A673 (cell line): ENCODE measurements around the gene MAB21L4. TPM values are rescaled to one million over a fixed set of nuclear protein-coding genes. Genes with fewer than 3 reads are reported as not detected.

Source experiments
- BruUV-seq: library from RNA; stranded (reverse); fragments of 400-500 nt; replicated peaks from 2 replicates; lab custom pipeline; 2021; lab: Mats Ljungman, UMichigan
- CTCF ChIA-PET: fragments of 300-600 bp; sonication (Branson Sonifier 250); formaldehyde crosslinking; loops from one replicate; lab custom pipeline; 2022; ENCODE audit warnings: antibody characterized with exemption; lab: Charles Lee
- POLR2A ChIA-PET: fragments of 300-600 bp; sonication (Branson Sonifier 250); formaldehyde crosslinking; loops from one replicate; lab custom pipeline; 2022; ENCODE audit warnings: antibody characterized with exemption; ENCODE audit not compliant: low non-redundant PET; lab: Charles Lee
- DNase-seq: peaks from one replicate; pipeline ENCODE4 v3.0.0-alpha.2; 2015; ENCODE audit warnings: low spot score
- H3K27ac ChIP-seq: fragments of 200-600 bp; sonication (generic); 2 replicates; pipeline ENCODE4 v1.5.1; 2016; ENCODE audit warnings: mixed run types, low read depth, mild to moderate bottlenecking, mixed read lengths, antibody characterized with exemption, low read length; ENCODE audit not compliant: poor library complexity, severe bottlenecking
- H3K27me3 ChIP-seq: fragments of 200-600 bp; sonication (generic); replicated peaks from 2 replicates; pipeline ENCODE4 v1.6.1; 2017; ENCODE audit warnings: mixed run types, low read depth, mild to moderate bottlenecking, mixed read lengths, antibody characterized with exemption, low read length; ENCODE audit not compliant: insufficient read depth, poor library complexity
- H3K36me3 ChIP-seq: fragments of 200-600 bp; sonication (generic); 2 replicates; pipeline ENCODE4 v1.6.1; 2016; ENCODE audit warnings: mixed run types, mild to moderate bottlenecking, mixed read lengths, antibody characterized with exemption, low read length; ENCODE audit not compliant: insufficient read depth, poor library complexity, severe bottlenecking
- H3K4me1 ChIP-seq: fragments of 200-600 bp; sonication (generic); 2 replicates; pipeline ENCODE4 v1.6.1; 2017; ENCODE audit warnings: mixed run types, mild to moderate bottlenecking, mixed read lengths, antibody characterized with exemption, low read length; ENCODE audit not compliant: insufficient read depth, poor library complexity, severe bottlenecking
- H3K4me3 ChIP-seq: fragments of 200-600 bp; sonication (generic); 2 replicates; pipeline ENCODE4 v1.5.1; 2016; ENCODE audit warnings: low read depth, mixed run types, mild to moderate bottlenecking, mixed read lengths, low read length; ENCODE audit not compliant: poor library complexity, severe bottlenecking
- H3K9me3 ChIP-seq: fragments of 200-600 bp; sonication (generic); 2 replicates; pipeline ENCODE4 v1.6.1; 2016; ENCODE audit warnings: mixed run types, low read depth, mild to moderate bottlenecking, mixed read lengths, antibody characterized with exemption, low read length; ENCODE audit not compliant: poor library complexity, severe bottlenecking
- EZH2 ChIP-seq: fragments of 200-600 bp; sonication (generic); IDR thresholded peaks from 2 replicates; pipeline ENCODE4 v1.6.1; 2017; ENCODE audit warnings: borderline replicate concordance, low read depth, mild to moderate bottlenecking, mixed read lengths, antibody characterized with exemption, low read length; ENCODE audit not compliant: poor library complexity, severe bottlenecking
- intact Hi-C: fragments of 100-400 bp; cut with micrococcal nuclease; formaldehyde crosslinking; loops from one replicate; pipeline ENCODE4 v1.10.0; 2022; ENCODE audit not compliant: unreplicated experiment
- total RNA-seq: library from RNA; stranded (reverse); gene quantifications from 2 replicates; pipeline ENCODE4 v1.2.3, GENCODE V29; 2021
- TF ChIP-seq, protein P1 (sequence below): fragments of 300-800, 200-600 bp; sonication (generic); conservative IDR thresholded peaks from 2 replicates; pipeline ENCODE4 v1.5.1; 2017; ENCODE audit warnings: low read depth, mild to moderate bottlenecking, antibody characterized with exemption, low read length, moderate library complexity, mixed read lengths

MAB21L4 gene
- total RNA-seq, 1 experiment from 2014 or later = not detected

DNA sequence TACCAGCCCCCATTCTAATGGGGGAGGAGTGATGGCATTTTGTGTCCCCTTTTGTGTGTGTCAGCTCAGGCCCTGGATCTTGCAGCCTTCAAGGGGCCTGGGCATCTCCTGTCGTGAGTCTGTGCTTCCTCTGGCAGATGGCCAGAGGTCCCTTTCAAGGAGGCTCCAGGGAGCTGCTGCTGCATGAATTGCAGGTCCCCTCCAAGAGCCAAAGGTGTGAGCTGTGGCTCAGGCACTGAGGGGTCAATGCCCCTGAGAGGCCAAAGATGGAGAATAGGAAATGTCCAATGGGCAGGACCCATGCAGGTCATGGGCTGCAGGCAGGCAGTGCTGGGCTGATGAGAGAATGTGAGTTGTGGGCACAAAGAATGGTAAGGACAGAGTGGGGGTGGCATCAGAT is 10.4 kb downstream of the MAB21L4 start:
- no TSS peak for BruUV-seq
- intact Hi-C loops = no loop called here
- Histone ChIP-seq H3K4me3 (no peak overlapping the region), H3K27me3 (no peaks in the 10 kb centered on the region), H3K9me3 (no peaks in the 10 kb centered on the region), H3K36me3 (no peaks in the 10 kb centered on the region), H3K27ac (no peak overlapping the region), H3K4me1 (no peaks in the 10 kb centered on the region)
- POLR2A ChIA-PET = no interaction called here
- DNase-seq = no peak
- CTCF ChIA-PET = no interaction called here
- TF ChIP-seq EZH2 = no peak
- TF ChIP-seq, protein P1, sequence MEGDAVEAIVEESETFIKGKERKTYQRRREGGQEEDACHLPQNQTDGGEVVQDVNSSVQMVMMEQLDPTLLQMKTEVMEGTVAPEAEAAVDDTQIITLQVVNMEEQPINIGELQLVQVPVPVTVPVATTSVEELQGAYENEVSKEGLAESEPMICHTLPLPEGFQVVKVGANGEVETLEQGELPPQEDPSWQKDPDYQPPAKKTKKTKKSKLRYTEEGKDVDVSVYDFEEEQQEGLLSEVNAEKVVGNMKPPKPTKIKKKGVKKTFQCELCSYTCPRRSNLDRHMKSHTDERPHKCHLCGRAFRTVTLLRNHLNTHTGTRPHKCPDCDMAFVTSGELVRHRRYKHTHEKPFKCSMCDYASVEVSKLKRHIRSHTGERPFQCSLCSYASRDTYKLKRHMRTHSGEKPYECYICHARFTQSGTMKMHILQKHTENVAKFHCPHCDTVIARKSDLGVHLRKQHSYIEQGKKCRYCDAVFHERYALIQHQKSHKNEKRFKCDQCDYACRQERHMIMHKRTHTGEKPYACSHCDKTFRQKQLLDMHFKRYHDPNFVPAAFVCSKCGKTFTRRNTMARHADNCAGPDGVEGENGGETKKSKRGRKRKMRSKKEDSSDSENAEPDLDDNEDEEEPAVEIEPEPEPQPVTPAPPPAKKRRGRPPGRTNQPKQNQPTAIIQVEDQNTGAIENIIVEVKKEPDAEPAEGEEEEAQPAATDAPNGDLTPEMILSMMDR = no peak

DNA sequence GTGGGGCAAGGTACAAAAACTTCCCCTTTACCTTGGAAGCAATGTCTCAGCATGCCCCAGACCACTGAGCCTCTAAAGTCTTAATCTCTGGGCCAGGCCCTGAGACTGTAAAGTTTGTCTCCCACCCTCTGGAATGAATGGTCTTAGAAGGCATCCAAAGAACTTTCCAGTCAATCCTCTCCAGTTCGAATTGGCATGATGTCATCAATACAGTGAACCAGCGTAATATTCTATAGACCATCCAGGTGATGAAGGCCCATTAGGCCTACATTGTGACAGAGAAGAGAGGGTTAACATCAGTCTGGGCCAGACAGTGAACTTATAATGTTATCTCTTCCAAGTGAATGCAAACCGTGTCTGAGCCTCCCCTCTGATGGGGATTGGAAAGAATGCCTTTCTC is 11.2 kb downstream of the MAB21L4 start:
- Histone ChIP-seq H3K36me3 (no peaks in the 10 kb centered on the region), H3K4me3 (no peak overlapping the region), H3K27me3 (no peaks in the 10 kb centered on the region), H3K9me3 (no peaks in the 10 kb centered on the region), H3K27ac (no peak overlapping the region), H3K4me1 (no peaks in the 10 kb centered on the region)
- ChIA-PET POLR2A (no interaction called here), CTCF (no interaction called here)
- no TSS peak for BruUV-seq
- intact Hi-C loops = no loop called here
- no peak for TF ChIP-seq EZH2
- TF ChIP-seq, protein P1 = no peak
- no peak for DNase-seq

DNA sequence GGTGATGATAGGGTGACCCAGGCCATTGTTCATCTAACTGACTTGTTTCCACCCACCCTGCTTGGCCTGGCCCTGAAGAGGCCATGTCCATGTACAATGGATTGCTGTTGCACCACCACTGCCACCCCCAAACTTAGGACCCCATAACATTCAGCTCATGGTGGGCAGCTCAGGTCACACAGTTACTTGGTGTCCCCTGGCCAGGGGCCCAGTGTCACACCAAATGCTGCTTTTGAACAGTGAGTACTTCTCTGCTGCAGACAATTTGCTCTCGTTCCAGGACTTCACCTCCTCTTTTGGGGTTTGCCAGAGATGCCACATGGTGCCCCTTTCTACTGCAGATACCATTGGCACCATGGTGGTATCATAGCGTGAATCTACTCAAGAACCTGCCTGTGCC is 11.7 kb downstream of the MAB21L4 start:
- no peaks in the 10 kb centered on the region for H3K9me3 ChIP-seq
- no peak for DNase-seq
- no peaks in the 10 kb centered on the region for H3K27me3 ChIP-seq
- BruUV-seq = no TSS peak
- H3K27ac ChIP-seq = no peak overlapping the region
- intact Hi-C loops = no loop called here
- no peak for TF ChIP-seq EZH2
- TF ChIP-seq, protein P1 = no peak
- H3K4me3 ChIP-seq = no peak overlapping the region
- CTCF ChIA-PET = no interaction called here
- H3K4me1 ChIP-seq = no peaks in the 10 kb centered on the region
- no peaks in the 10 kb centered on the region for H3K36me3 ChIP-seq
- POLR2A ChIA-PET = no interaction called here
